ENCODE results near the gene BTG4. TPM values are rescaled to one million over a fixed set of nuclear protein-coding genes. Genes with fewer than 3 reads are reported as not detected.

The BTG4 gene
- total and polyA plus RNA-seq, 2 of the 8 experiments (the other 6 are each of a cell fraction or from before 2014, with no cell fraction given), result 0.06 TPM; not detected in 1

DNA sequence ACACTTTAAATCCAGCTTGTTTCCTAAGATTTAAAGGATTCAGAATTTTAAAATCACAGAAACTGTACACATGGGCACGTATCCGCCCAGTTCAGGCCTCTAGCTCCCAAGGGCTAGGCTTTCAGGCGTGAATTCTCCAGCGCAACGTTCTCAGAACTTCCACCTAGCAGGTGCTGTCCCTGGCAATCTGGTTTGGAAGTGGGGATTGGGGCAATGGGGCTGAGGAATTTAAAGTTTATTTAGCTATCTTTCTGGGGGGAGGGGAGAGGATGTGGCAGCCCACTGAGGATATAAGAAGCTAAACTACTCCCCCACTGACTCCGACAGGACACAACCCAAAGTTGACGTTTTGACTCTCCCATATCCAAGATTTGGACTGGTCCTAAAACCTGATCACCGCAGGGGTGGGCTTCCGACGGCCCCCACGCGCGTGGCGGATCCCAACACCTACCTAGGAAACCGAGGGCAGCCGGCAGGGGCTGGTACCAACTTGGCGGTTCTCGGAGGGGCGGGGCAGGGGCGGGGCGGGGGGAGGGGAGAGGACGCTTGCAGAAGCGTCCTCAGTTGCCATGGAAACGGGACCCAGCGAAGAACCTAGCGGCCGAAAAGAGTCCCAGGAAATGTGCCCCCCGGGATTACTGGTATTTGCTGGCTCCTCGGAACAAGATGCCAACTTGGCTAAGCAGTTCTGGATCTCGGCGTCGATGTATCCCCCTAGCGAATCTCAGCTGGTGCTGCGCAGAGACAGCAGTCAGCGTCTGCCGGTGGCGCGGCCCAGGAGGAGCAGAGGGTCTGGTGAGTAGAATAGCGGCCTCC is 2.2 kb upstream of the BTG4 start, which contains the start of gene HOATZ:
HOATZ (plus strand) TSS at position 563 of the 816 bp plus-strand sequence; CDS start at position 570, 7 bp downstream.
- Histone ChIP-seq H3K36me3 (ENCODE audit: control insufficient read depth in 2 of 4, insufficient read depth in 4 of 4, low read length in 3 of 4) (no peaks in the 10 kb centered on the region), H3K4ac (replicated peaks; ENCODE audit: insufficient read length, low read depth, low read length) (no peak within 1 kb of the TSS), H2BK5ac (ENCODE audit: low read depth, low read length) (no peak within 1 kb of the TSS), H2BK12ac (ENCODE audit: low read depth, low read length) (no peak within 1 kb of the TSS), H2AK5ac (ENCODE audit: low read depth, low read length) (no peak within 1 kb of the TSS), H3K18ac (ENCODE audit: extremely low read depth, low read length) (no peak within 1 kb of the TSS), H4K5ac (ENCODE audit: insufficient read length, low read depth, low read length) (no peak within 1 kb of the TSS), H3K27me3 (replicated peaks in 1 of 4; ENCODE audit: control insufficient read depth in 3 of 4, extremely low read depth in 1 of 4, insufficient read depth in 3 of 4, low read length in 3 of 4) (peaks cover 11 to 38% (median 26%) of the 10 kb centered on the region in 4 experiments), H2BK120ac (replicated peaks; ENCODE audit: low read depth, low read length) (no peak within 1 kb of the TSS), H3K79me2 (ENCODE audit: control insufficient read depth in 1 of 2, insufficient read depth in 2 of 2, low read length in 2 of 2) (no peaks in the 10 kb centered on the region), H3K23ac (ENCODE audit: insufficient read length) (no peak within 1 kb of the TSS), H4K8ac (ENCODE audit: extremely low read depth, insufficient read depth, low read length) (no peak within 1 kb of the TSS), H2AFZ (ENCODE audit: low read length) (no peak within 1 kb of the TSS), H4K20me1 (replicated peaks in 1 of 2; ENCODE audit: control insufficient read depth in 1 of 2, insufficient read depth in 2 of 2, low read length in 2 of 2) (no peaks in the 10 kb centered on the region), H2BK20ac (ENCODE audit: low read length) (no peak within 1 kb of the TSS), H3K4me2 (ENCODE audit: insufficient read depth in 1 of 2, low read depth in 2 of 2, low read length in 2 of 2) (peak within 1 kb of the TSS; percentile 82 to 98), H3K9me3 (ENCODE audit: insufficient read depth in 2 of 2, low read depth in 1 of 2, low read length in 1 of 2) (no peaks in the 10 kb centered on the region), H3K23me2 (ENCODE audit: low read depth, low read length) (peaks cover 9% of the 10 kb centered on the region; the same call in 1 of the 2 replicates), H3K27ac (ENCODE audit: low read depth, low read length) (no peak within 1 kb of the TSS), H3K79me1 (ENCODE audit: low read depth, low read length) (no peaks in the 10 kb centered on the region), H4K91ac (replicated peaks; ENCODE audit: insufficient read length, low read length) (no peak within 1 kb of the TSS), H3K14ac (ENCODE audit: insufficient read length) (no peak within 1 kb of the TSS), H2BK15ac (ENCODE audit: low read length) (no peak within 1 kb of the TSS), H3K4me3 (ENCODE audit: extremely low read depth in 1 of 4, insufficient read depth in 2 of 4, low read depth in 3 of 4, low read length in 4 of 4) (peak within 1 kb of the TSS; percentile 30 to 59 (median 45); a peak in 7 of 8 replicates), H3K9ac (replicated peaks in 1 of 4; ENCODE audit: extremely low read depth in 1 of 4, low read depth in 3 of 4, low read length in 3 of 4) (no peak within 1 kb of the TSS), H3K56ac (replicated peaks; ENCODE audit: insufficient read length, low read depth, low read length) (no peak within 1 kb of the TSS), H3K4me1 (replicated peaks in 1 of 4; ENCODE audit: control insufficient read depth in 3 of 4, insufficient read depth in 4 of 4, low read length in 3 of 4) (peaks cover 0 to 10% (median 6%) of the 10 kb centered on the region in 4 experiments; a peak in 5 of 7 replicates)
- CTCF ChIA-PET (ENCODE audit: partially characterized antibody), result interaction anchor here (1.0 to 3.4 kb wide), 11 partner anchors 9 to 83 kb away, joined by 3 to 22 read pairs (median 5); no protein-coding TSS in a partner anchor
- POLR2A ChIA-PET (ENCODE audit: partially characterized antibody), result interaction anchor here (0.6 to 1.5 kb wide), 2 partner anchors 9 to 10 kb away, joined by 3 to 4 read pairs; no protein-coding TSS in a partner anchor
- FAIRE-seq (no peak), DNase-seq (ENCODE audit: low read depth in 1 of 2, low spot score in 2 of 2) (peak; percentile 41 to 82)
- WGBS, 2 experiments (ENCODE audit: extremely low coverage in 1 of 2, insufficient coverage in 1 of 2, insufficient read length in 1 of 2, insufficient replicate concordance in 2 of 2, low coverage in 1 of 2, low lambda C conversion rate in 2 of 2, missing lambda C conversion rate in 1 of 2), result 23% methylated on average over 19 of the region's 39 CpGs; no CpG with 5 or more reads in 1 of the 2 experiments
- TF ChIP-seq TCF12 (IDR thresholded peaks at IDR 0.05; ENCODE audit: low read depth, low read length) (no peak), EZH2 (IDR thresholded peaks at IDR 0.05; ENCODE audit: low read depth, low read length, severe bottlenecking) (no peak), EP300 (IDR thresholded peaks at IDR 0.05; ENCODE audit: borderline replicate concordance in 1 of 2, low read depth in 2 of 2, low read length in 2 of 2) (no peak), TEAD4 (IDR thresholded peaks at IDR 0.05; ENCODE audit: low read depth, low read length) (0 out of 2 replicates have a peak, but pooled peaks have one; percentile 28), SAP30 (IDR thresholded peaks at IDR 0.05; ENCODE audit: insufficient read depth, insufficient replicate concordance, low read length) (peak; percentile 29), HDAC6 (IDR thresholded peaks at IDR 0.05; ENCODE audit: low read depth, low read length) (no peak), RNF2 (IDR thresholded peaks at IDR 0.05; ENCODE audit: borderline replicate concordance, low read depth, low read length, missing control alignments, poor library complexity, severe bottlenecking) (no peak), SP2 (IDR thresholded peaks at IDR 0.05; ENCODE audit: low read length) (no peak), RXRA (IDR thresholded peaks at IDR 0.05; ENCODE audit: insufficient read depth, low read depth, low read length) (no peak)
- TF ChIP-seq, protein P1, sequence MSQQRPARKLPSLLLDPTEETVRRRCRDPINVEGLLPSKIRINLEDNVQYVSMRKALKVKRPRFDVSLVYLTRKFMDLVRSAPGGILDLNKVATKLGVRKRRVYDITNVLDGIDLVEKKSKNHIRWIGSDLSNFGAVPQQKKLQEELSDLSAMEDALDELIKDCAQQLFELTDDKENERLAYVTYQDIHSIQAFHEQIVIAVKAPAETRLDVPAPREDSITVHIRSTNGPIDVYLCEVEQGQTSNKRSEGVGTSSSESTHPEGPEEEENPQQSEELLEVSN (IDR thresholded peaks at IDR 0.05), result no peak

Measured in H1 (cell line).